Measurements from ENCODE around the gene NHS. TPM values are rescaled to one million over a fixed set of nuclear protein-coding genes. Genes with fewer than 3 reads are reported as not detected.
A peak's percentile ranks its signal among the peaks of the same experiment; 100 is the strongest.

The NHS gene
- total and polyA plus RNA-seq, 3 donors from 2014 or later = 4.8 to 25.7 (median 21.8) TPM

- Histone ChIP-seq H3K27ac (no peak overlapping the region), H3K4me1 (no peaks in the 10 kb centered on the region), H3K36me3 (ENCODE audit: low read depth, missing control alignments) (no peaks in the 10 kb centered on the region), H3K4me3 (no peak overlapping the region), H3K9me3 (no peaks in the 10 kb centered on the region), H3K27me3 (no peaks in the 10 kb centered on the region)
- TF ChIP-seq POLR2A (IDR thresholded peaks at IDR 0.05) = no peak
- no peak for DNase-seq
- intact Hi-C loops (cut with DNase I; ENCODE audit: low total_unique reads) = no loop called here
- 100% methylated on average over 2 of the region's 2 CpGs for WGBS, 2 donors
Measured at GRCh38 chrX:17594693-17595092, 219.7 kb downstream of the NHS start.

- intact Hi-C loops (cut with DNase I; ENCODE audit: low total_unique reads) = no loop called here
- Histone ChIP-seq H3K4me3 (no peak overlapping the region), H3K27me3 (no peaks in the 10 kb centered on the region), H3K4me1 (no peaks in the 10 kb centered on the region), H3K36me3 (ENCODE audit: low read depth, missing control alignments) (no peaks in the 10 kb centered on the region), H3K27ac (no peak overlapping the region), H3K9me3 (no peaks in the 10 kb centered on the region)
- WGBS, 2 donors = 60 to 64% methylated on average over 3 of the region's 3 CpGs
- DNase-seq = no peak
- TF ChIP-seq CTCF (IDR thresholded peaks at IDR 0.05) (no peak), POLR2A (IDR thresholded peaks at IDR 0.05) (no peak)
Measured at GRCh38 chrX:17595456-17596035, 220.5 kb downstream of the NHS start.

GRCh38 chrX:17596061-17596460, 221.1 kb downstream of the NHS start:
- DNase-seq = no peak
- Histone ChIP-seq H3K27me3 (no peaks in the 10 kb centered on the region), H3K4me3 (no peak overlapping the region), H3K36me3 (ENCODE audit: low read depth, missing control alignments) (no peaks in the 10 kb centered on the region), H3K4me1 (no peaks in the 10 kb centered on the region), H3K27ac (no peak overlapping the region), H3K9me3 (no peaks in the 10 kb centered on the region)
- intact Hi-C loops (cut with DNase I; ENCODE audit: low total_unique reads) = no loop called here
- no peak for TF ChIP-seq POLR2A (IDR thresholded peaks at IDR 0.05)
- TF ChIP-seq CTCF (IDR thresholded peaks at IDR 0.05) = no peak

GRCh38 chrX:17596546-17597205, 221.7 kb downstream of the NHS start:
- Histone ChIP-seq H3K4me1 (no peaks in the 10 kb centered on the region), H3K9me3 (no peaks in the 10 kb centered on the region), H3K27ac (peak overlapping the region in 1 of 2 donors; percentile 78), H3K36me3 (ENCODE audit: low read depth, missing control alignments) (no peaks in the 10 kb centered on the region), H3K4me3 (no peak overlapping the region), H3K27me3 (no peaks in the 10 kb centered on the region)
- intact Hi-C loops (cut with DNase I; ENCODE audit: low total_unique reads) = no loop called here
- WGBS, 2 donors = 19 to 37% methylated on average over 8 of the region's 9 CpGs
- DNase-seq = no peak
- TF ChIP-seq CTCF (IDR thresholded peaks at IDR 0.05) = no peak
- no peak for TF ChIP-seq POLR2A (IDR thresholded peaks at IDR 0.05)

GRCh38 chrX:17597327-17597726, 222.3 kb downstream of the NHS start:
- peak overlapping the region; percentile 50 to 78 for H3K27ac ChIP-seq
- no peaks in the 10 kb centered on the region for H3K9me3 ChIP-seq
- intact Hi-C loops (cut with DNase I; ENCODE audit: low total_unique reads) = no loop called here
- TF ChIP-seq POLR2A (IDR thresholded peaks at IDR 0.05) (no peak), CTCF (IDR thresholded peaks at IDR 0.05) (no peak)
- no peaks in the 10 kb centered on the region for H3K36me3 ChIP-seq (ENCODE audit: low read depth, missing control alignments)
- DNase-seq = no peak
- H3K4me1 ChIP-seq = peaks cover 4% of the 10 kb centered on the region
- 10 to 37% methylated on average over 5 to 7 of the region's 7 CpGs for WGBS, 2 donors
- H3K27me3 ChIP-seq = no peaks in the 10 kb centered on the region
- H3K4me3 ChIP-seq = no peak overlapping the region
